ENCODE measurements around the gene RAB17. TPM values are rescaled to one million over a fixed set of nuclear protein-coding genes. Genes with fewer than 3 reads are reported as not detected.
"Not testable (repeated sequence)": the region's sequence is repeated elsewhere in the genome, so short reads cannot be mapped to it uniquely, and the experiment has no call there.

The RAB17 gene
- total and polyA plus RNA-seq, 7 donors = 0.33 to 48.8 (median 2.8) TPM

DNA sequence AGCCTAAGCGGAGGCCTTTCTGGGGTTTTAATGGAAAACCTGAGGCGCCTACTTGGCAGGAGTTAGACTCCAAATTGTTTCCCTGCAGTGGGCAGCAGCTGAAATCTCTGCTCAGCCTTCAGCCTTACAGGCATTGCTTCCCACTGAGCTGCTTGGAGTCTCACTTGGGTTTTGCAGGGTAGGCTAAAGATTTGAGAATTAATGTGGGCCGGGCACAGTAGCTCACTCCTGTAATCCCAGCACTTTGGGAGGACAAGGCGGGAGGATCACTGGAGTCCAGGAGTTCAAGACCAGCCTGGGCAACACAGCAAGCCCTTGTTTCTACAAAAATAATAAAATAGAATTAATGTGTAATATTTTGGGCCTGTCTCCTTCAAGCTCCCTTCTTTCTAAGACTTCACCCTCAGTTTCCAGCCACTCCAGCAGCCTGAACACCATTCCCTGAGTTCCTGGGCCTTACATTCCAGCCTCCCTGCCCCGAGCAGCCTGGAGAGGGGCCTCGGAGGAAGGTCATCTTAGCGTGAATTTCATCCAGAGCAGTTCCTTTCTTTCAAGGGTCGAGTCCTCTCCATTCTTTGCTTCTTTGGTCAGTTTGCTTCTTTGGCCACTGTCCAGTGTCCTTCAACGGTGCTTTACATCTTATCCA, 9.1 kb upstream of the RAB17 start:
- Histone ChIP-seq H3K27me3 (no peaks in the 10 kb centered on the region), H3K36me3 (no peaks in the 10 kb centered on the region), H3K4me1 (peaks cover 0 to 35% (median 29%) of the 10 kb centered on the region in 4 donors), H3K4me3 (peak overlapping the region in 3 of 4 donors; percentile 16 to 36 (median 34)), H3K27ac (peak overlapping the region; percentile 77 to 84 (median 79)), H3K9me3 (no peaks in the 10 kb centered on the region)
- intact Hi-C loops (cut with DNase I) = loop anchor here (5.0 kb wide), 1 partner anchor 148 kb away; no protein-coding TSS in a partner anchor
- no peak for DNase-seq
- TF ChIP-seq, protein P1, sequence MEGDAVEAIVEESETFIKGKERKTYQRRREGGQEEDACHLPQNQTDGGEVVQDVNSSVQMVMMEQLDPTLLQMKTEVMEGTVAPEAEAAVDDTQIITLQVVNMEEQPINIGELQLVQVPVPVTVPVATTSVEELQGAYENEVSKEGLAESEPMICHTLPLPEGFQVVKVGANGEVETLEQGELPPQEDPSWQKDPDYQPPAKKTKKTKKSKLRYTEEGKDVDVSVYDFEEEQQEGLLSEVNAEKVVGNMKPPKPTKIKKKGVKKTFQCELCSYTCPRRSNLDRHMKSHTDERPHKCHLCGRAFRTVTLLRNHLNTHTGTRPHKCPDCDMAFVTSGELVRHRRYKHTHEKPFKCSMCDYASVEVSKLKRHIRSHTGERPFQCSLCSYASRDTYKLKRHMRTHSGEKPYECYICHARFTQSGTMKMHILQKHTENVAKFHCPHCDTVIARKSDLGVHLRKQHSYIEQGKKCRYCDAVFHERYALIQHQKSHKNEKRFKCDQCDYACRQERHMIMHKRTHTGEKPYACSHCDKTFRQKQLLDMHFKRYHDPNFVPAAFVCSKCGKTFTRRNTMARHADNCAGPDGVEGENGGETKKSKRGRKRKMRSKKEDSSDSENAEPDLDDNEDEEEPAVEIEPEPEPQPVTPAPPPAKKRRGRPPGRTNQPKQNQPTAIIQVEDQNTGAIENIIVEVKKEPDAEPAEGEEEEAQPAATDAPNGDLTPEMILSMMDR (IDR thresholded peaks at IDR 0.05) = no peak
- TF ChIP-seq POLR2A (IDR thresholded peaks at IDR 0.05) = no peak
- no peak for TF ChIP-seq POLR2AphosphoS5 (IDR thresholded peaks at IDR 0.05)
- TF ChIP-seq EP300 (IDR thresholded peaks at IDR 0.05) = no peak
- 86 to 87% methylated on average over 9 of the region's 9 CpGs for WGBS, 2 donors

DNA sequence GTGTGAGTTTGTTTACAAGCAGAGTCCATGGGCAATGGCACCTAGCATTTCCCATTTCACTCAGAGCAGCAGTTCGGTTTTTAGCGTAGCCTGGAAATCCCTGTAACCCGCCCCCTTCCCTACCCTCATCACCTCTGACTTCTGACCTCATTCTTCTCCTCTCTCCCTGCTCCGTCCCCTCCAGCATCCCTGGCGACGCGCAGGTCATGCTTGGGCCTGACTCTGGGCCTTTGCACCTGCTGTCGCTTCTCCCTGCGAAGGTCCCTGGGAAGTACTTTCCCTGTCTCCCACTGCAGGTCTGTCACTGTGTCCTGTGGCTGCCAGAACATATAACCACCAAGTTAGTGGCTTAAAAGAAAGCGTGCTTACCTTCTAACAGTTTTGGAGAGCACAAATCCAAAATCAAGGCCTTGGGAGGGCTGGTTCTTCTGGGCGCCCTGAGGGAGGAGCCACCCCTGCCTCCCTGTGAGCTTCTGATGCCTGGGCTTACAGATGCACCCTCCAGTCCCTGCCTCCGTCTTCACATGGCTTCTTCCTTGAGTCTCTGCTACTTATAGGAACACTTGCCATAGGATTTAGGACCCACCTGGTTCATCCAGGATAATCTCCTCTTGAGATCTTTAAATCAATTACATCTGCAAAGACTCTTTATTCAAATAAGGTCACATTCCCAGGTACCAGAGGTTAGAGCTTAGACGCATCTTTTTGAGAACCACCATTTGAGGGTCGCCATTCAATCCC, 8.1 kb upstream of the RAB17 start:
- WGBS, 2 donors = 80 to 88% methylated on average over 14 of the region's 14 CpGs
- TF ChIP-seq EP300 (IDR thresholded peaks at IDR 0.05) (no peak), POLR2A (IDR thresholded peaks at IDR 0.05) (no peak), POLR2AphosphoS5 (IDR thresholded peaks at IDR 0.05) (no peak)
- TF ChIP-seq, protein P1 (IDR thresholded peaks at IDR 0.05) = no peak
- no peaks in the 10 kb centered on the region for H3K9me3 ChIP-seq
- H3K4me3 ChIP-seq = no peak overlapping the region
- H3K36me3 ChIP-seq = no peaks in the 10 kb centered on the region
- no peaks in the 10 kb centered on the region for H3K27me3 ChIP-seq
- H3K4me1 ChIP-seq = peaks cover 0 to 44% (median 39%) of the 10 kb centered on the region in 4 donors
- peak; percentile 36 for DNase-seq
- H3K27ac ChIP-seq = peak overlapping the region in 1 of 4 donors; percentile 84
- intact Hi-C loops (cut with DNase I) = no loop called here

DNA sequence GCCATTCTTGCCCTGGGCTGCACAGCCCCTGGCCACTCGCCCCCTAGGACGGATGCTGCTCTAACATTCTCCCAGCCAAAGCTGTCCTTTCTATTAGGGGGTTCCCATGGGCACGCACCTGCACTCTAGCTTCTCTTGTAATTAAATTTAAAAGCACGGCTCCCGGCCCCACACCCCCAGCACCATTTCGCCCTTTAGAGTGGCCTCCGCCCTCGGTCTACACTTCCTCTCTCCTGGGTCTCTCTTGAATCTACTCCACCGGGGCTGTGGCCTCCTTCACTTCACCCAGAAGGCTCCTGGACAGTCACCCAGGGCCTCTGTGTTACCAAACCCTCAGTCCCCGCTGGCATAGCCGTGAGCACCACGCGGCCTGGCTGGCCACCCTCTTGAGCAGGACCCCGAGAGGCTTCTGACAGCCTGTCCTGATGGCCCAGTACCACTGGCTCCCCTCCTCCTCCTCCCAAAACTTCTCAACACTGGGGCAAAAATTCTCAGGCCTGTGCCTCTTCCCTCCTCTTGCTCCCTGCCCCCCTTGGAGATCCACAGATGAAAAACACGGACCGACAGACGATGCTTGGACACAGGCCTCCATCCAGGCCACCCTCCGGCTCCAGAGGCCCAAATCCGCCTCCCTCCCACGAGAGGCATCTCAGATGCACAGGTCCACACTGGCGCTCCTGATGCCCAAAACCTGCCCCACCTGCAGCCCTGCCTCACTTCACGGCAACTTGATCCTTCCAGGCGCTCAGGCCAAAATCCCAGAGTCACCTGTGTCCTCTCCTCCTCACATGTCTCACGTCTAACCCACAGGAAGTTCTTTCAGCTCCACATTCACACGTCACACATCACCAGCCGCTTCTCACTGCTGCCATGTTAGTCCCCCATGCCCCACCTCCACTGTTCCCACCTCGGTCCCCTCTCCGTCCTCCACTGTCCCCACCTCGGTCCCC, 6.9 kb upstream of the RAB17 start:
- TF ChIP-seq, protein P1 (IDR thresholded peaks at IDR 0.05) = no peak
- TF ChIP-seq EP300 (IDR thresholded peaks at IDR 0.05) (no peak), POLR2AphosphoS5 (IDR thresholded peaks at IDR 0.05) (no peak), POLR2A (IDR thresholded peaks at IDR 0.05) (no peak)
- DNase-seq = peak; percentile 55
- H3K27me3 ChIP-seq = no peaks in the 10 kb centered on the region
- WGBS, 2 donors = 85 to 88% methylated on average over 29 of the region's 29 CpGs
- no peaks in the 10 kb centered on the region for H3K36me3 ChIP-seq
- no peak overlapping the region for H3K27ac ChIP-seq
- H3K4me1 ChIP-seq = peaks cover 0 to 48% (median 44%) of the 10 kb centered on the region in 4 donors
- no peak overlapping the region for H3K4me3 ChIP-seq
- intact Hi-C loops (cut with DNase I) = no loop called here
- H3K9me3 ChIP-seq = no peaks in the 10 kb centered on the region

DNA sequence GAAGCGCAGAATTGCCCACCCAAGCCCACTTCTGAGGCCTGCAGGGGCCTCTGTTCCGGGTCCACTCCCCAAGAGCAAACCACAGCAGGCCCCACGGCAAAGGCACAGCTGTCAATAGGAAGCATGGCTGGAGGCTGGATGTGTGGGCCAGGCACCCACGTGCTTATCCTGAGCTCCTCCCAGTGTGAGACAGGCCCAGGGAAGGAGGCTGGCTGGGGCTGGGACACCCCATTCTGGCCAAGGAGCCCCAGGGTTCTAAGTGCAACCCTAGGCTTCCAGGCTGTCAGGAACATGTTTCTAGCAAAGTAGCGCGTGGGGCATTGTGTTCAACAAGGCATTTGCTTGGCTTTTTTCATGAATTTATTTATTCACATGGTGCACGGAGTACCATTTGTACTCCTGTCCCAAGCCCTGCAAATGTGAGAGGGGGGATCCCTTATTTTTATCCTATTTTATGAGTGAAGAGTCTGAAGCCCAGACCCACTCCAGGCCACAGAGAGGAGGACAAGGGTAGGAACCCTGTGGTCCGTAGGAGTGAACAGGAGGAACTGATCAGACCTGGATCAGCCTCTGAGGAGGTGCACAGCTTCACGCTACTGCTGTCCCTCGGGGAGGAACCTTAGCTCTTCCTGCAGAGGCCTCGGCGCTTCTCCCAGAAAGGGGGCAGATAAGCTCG, 6.1 kb upstream of the RAB17 start:
- Histone ChIP-seq H3K4me3 (no peak overlapping the region), H3K9me3 (no peaks in the 10 kb centered on the region), H3K27ac (no peak overlapping the region), H3K36me3 (no peaks in the 10 kb centered on the region), H3K4me1 (peaks cover 0 to 48% (median 44%) of the 10 kb centered on the region in 4 donors), H3K27me3 (no peaks in the 10 kb centered on the region)
- DNase-seq = peak; percentile 12
- intact Hi-C loops (cut with DNase I) = no loop called here
- 80 to 89% methylated on average over 13 of the region's 13 CpGs for WGBS, 2 donors
- TF ChIP-seq, protein P1 (IDR thresholded peaks at IDR 0.05) = no peak
- TF ChIP-seq EP300 (IDR thresholded peaks at IDR 0.05) (no peak), POLR2A (IDR thresholded peaks at IDR 0.05) (no peak), POLR2AphosphoS5 (IDR thresholded peaks at IDR 0.05) (no peak)

DNA sequence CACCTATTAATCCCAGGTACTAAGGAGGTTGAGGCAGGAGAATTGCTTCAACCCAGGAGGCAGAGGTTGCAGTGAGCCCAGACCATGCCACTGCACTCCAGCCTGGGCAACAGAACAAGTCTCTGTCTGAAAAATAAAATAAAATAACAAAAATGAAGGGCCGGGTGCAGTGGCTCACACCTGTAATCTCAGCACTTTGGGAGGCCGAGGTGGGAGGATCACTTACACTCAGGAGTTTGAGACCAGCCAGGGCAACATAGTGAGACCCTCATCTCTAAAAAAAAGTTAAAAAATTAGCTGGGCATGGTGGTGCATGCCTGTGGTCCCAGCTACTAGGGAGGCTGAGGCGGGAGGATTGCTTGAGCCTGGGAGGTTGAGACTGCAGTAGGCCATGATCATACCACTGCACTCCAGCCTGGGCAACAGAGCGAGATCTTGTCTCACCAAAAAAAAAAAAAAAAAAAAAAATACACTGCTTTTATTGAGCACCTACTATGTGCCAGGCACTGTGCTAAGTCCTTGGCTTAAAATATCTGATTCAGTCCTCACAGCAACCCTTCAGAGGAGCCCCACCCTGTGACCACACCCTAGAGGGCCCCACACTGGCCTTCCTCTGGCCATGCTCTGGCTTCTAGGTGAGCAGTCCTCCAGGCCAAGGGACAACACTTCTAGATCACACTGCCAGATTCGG, 5.4 kb upstream of the RAB17 start:
- H3K4me1 ChIP-seq = peaks cover 0 to 48% (median 44%) of the 10 kb centered on the region in 4 donors

More for the DNA sequence above, 5.4 kb upstream of the RAB17 start:
- intact Hi-C loops (cut with DNase I); H3K27me3 ChIP-seq; H3K36me3 ChIP-seq; DNase-seq; H3K4me3 ChIP-seq; H3K9me3 ChIP-seq: not testable (repeated sequence)
- WGBS, 2 donors = 82 to 93% methylated on average over 5 of the region's 5 CpGs
- H3K27ac ChIP-seq = peak overlapping the region; percentile 77 to 85 (median 81)
